ENCODE results near the gene BRPF3.

Gene BRPF3

GRCh38 chr6:36196113-36196879 is at the start of gene BRPF3:
BRPF3 (plus strand) TSS chr6:36196744; CDS start chr6:36200323, 3,579 bp downstream.
- DNase-seq = peak; percentile 49

DNA sequence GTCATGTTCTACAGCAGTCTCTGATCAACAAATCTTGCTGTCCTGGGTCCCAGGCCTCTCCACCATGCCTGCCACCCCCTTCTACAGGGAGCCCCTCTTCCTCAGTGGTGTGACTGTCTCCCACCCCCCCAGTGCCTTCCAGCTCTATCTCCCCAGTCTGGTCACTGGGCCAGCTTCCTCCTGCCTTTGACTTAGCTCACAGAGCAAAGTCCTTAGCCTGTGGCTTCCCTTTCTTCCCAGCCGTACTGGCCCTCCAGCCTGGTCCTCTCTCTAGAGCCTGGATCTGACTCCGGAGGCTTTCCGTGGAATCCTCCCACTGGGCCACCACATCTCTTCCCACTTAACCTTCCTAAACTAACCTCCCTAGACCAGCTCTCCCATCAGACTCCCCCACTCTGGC is 49.2 kb upstream of the BRPF3 start:
- no peak for DNase-seq

- DNase-seq = no peak
These were observed 47.1 kb upstream of the BRPF3 start for GRCh38 chr6:36149476-36149875.

- DNase-seq = no peak
These were observed 46.3 kb upstream of the BRPF3 start for GRCh38 chr6:36150283-36150682.

GRCh38 chr6:36154286-36154685 is 42.3 kb upstream of the BRPF3 start:
- no peak for DNase-seq

DNA sequence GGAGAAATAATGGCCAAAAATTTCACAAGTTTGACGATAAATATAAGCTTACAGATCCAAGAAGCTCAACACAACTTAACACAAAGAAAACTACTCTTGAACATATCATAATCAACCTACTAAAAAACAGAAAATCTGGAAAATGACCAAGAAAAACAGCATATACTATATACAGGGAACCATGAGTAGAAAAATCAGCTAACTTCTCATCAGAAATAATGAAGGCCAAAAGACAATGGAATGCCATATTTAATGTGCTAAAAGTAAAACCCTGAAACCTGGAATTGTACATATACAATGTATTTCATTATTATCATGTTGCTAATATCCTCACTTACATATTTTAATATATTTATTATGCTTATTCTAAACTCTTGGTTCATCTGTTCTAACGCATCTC is 40.9 kb upstream of the BRPF3 start:
- no peak for DNase-seq

- DNase-seq = no peak
These were observed 36.3 kb upstream of the BRPF3 start for GRCh38 chr6:36160147-36160760.

DNA sequence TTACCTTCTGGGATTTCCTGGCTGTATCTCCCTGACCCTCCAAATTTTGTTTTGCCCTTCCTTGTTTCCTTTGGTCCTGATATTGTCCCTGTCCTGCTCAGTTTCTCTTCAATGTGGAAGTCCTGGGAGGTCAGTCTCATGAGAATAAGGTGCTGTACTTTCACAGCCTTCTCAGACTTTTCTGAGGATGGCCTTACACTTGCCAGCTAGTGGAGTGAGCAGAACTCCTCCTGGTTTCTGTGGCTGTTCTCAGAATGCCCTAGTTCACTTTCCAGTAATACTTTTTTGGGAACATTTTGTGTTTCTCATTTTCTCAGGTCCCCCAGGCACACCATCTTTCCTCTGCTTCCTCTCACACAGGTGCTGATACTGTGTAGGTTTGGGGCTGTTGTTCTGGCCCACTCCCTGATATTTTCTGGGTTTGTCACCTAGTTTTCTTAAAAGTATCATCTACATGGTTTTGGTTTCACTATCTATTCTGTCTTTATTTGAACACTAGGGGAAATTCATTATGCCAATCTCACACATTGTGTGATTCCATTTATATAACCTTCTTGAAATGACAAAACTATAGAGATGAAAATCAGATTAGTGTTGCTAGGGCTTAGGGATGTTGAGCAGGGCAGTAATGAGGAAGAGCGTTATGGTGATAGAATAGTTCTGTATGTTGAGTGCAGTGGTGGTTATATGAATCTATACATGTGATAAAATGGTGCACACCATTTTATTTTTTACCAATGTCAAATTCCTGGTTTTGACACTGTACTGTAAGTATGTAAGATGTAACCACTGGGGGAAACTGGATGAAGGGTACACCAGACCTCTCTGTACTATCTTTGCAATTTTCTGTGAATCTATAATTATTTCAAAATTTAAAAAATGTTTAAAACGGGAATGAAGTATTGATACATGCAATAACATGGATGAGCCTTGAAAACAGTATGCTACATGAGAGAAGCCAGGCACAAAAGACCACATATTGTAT is 27.2 kb upstream of the BRPF3 start:
- no peak for DNase-seq

DNA sequence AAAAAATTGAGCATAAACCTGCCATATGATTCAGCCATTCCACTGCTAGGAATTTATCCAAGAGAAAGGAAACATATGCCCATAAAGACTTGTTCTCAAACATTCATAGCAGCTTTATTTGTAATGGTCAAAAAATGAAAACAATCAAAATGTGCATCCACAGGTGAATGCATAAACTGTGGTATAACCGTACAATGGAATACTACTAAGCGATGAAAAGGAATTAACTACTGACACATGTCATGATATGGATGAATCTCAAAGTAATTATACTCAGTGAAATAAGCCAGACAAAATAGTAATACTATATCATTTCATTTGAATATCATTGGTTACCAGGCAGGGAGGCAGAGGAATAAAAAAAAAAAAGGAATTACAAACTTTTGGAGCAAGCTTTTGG is 25.8 kb upstream of the BRPF3 start:
- no peak for DNase-seq

DNA sequence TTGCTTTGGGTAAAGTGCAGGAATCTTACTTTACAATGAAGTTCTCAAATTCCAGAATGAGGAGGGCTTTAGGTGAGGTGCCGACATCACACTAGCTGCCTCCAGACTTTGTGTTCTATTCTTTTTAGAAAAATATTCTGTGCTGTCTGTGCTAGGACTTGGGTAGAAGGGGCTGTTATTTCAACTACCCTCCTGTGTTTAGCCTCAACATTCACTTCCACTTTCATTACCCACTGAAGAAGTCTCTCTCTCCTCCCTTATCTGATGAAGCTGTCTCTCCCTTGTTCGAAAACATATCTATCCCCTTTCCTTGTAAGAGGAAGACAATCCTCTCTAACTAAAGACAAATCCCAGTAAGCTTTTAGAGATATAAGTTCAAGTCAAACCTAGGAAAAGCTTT is 25.0 kb upstream of the BRPF3 start:
- DNase-seq = no peak

- DNase-seq = no peak
These were observed 19.4 kb upstream of the BRPF3 start for GRCh38 chr6:36177166-36177565.

DNA sequence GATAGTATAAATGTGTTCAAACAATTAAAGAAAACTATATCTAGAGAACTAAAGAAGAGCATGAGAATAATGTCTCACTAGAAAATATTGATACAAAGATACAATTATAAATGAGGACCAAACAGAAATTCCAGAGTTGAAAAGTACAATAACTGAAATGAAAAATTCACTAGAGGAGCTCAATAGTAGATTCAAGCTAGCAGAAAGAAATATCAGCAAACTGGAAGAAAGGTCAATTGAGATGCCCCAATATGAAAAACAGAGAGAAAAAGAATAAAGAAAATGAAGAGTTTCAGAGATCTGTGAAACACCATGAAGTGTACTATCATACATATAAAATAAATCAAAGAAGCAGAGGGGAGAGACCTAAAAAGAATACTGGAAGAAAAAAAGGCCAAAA is 18.0 kb upstream of the BRPF3 start:
- no peak for DNase-seq

GRCh38 chr6:36180126-36180525 is 16.4 kb upstream of the BRPF3 start:
- DNase-seq = no peak

DNA sequence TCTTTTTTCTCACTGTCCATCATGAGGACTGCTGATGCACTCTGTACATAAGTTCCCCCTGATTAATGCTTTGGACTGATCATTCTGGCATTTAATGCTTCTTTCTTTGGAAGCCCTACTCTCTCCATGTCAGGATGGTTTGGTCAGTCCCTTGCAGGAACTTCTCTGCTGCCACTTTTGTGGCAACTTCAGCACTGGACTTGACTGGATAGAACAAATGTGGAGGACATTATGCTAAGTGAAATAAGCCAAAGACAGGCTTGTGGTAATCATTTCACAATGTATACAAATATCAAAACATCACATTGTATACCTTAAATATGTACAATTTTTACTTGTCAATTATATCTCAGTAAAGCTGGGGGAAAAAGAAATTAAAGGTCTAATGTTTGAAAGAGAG is 12.2 kb upstream of the BRPF3 start:
- DNase-seq = no peak

- DNase-seq = no peak
These were observed 10.3 kb upstream of the BRPF3 start for GRCh38 chr6:36186199-36186598.

- no peak for DNase-seq
These were observed 9.1 kb upstream of the BRPF3 start for GRCh38 chr6:36187446-36187845.

- DNase-seq = no peak
These were observed 952 bp upstream of the BRPF3 start for GRCh38 chr6:36195471-36196112.

GRCh38 chr6:36196880-36197548 is 470 bp downstream of the BRPF3 start:
- DNase-seq = peak; percentile 77

DNA sequence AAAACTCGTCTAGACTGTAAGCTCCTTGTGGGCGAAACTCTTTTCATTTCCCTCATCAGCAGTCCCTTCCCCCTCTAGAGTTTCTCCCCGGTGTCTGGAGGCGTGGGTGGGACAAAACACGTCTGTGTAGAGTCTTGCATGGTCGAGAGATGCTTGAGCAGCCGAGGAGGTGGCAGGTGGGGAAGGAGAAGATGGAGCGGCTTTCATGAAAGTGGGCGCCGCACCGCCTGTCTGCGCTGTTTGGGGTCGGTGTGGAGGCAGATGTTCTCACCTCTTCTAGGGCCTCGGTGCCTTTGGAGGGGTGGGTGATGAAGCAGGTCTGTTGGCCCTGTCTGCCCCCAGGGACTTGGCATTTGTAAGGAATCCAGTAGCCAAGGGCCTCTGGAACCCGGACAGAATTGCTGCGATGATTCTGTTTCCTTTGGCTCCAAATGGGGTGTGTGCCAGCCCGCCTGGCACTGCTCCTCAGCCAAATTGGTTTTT is 1.2 kb downstream of the BRPF3 start:
- peak; percentile 10 for DNase-seq

- DNase-seq = no peak
These were observed 2.4 kb downstream of the BRPF3 start for GRCh38 chr6:36198986-36199385.

- DNase-seq = no peak
These were observed 3.8 kb downstream of the BRPF3 start for GRCh38 chr6:36200154-36200891.
